T-cell (primary cell): ENCODE results near the gene GMCL2. TPM values are rescaled to one million over a fixed set of nuclear protein-coding genes. Genes with fewer than 3 reads are reported as not detected.
A peak's percentile ranks its signal among the peaks of the same experiment; 100 is the strongest.

Source experiments
- ATAC-seq, 4 experiments: fragments of 200-7000 bp in 3 of 4; fragments of 150-1000 bp in 1 of 4; cut with Tn5 transposase; replicated peaks in 1 of 4; 1 replicate in 3 of 4; 2 replicates in 1 of 4; pipeline ENCODE4 v1.10.0; 2021; ENCODE audit warnings: moderate library complexity in 3 of 4, mild to moderate bottlenecking in 2 of 4, moderate number of reproducible peaks in 1 of 4
- CTCF ChIA-PET, 2 donors: fragments of 300-600 bp; sonication (Branson Sonifier 250); formaldehyde crosslinking; loops; one replicate each; lab custom pipeline; 2022; ENCODE audit warnings: antibody characterized with exemption in 2 of 2; lab: Charles Lee
- POLR2A ChIA-PET, 2 donors: fragments of 300-600 bp; sonication (Branson Sonifier 250); formaldehyde crosslinking; loops; one replicate each; lab custom pipeline; 2022; ENCODE audit warnings: antibody characterized with exemption in 2 of 2; lab: Charles Lee
- DNase-seq, 35 experiments: peaks; one replicate each; pipeline versions ENCODE4 v3.0.0 to v3.0.0-alpha.2; 2013 to 2023
- H3K27ac ChIP-seq: one replicate; pipeline ENCODE4 v1.5.1; 2013; ENCODE audit warnings: low read length
- H3K27me3 ChIP-seq, 2 experiments: replicated peaks in 1 of 2; 1 replicate in 1 of 2; 2 replicates in 1 of 2; pipeline versions ENCODE4 v1.6.1 to v1.7.0; 2013; ENCODE audit warnings: low read length in 1 of 2, mixed read lengths in 1 of 2; ENCODE audit not compliant: control insufficient read depth in 2 of 2, insufficient read depth in 2 of 2; ENCODE audit errors: extremely low read depth in 1 of 2
- H3K36me3 ChIP-seq, 2 donors: 1 replicate in 1 of 2; 2 replicates in 1 of 2; pipeline versions ENCODE4 v1.6.1 to v1.7.0; 2013; ENCODE audit warnings: low read length in 1 of 2; ENCODE audit not compliant: control insufficient read depth in 2 of 2, insufficient read depth in 1 of 2; ENCODE audit errors: extremely low read depth in 1 of 2
- H3K4me1 ChIP-seq, 2 experiments: 1 replicate in 1 of 2; 2 replicates in 1 of 2; pipeline versions ENCODE4 v1.6.1 to v1.7.0; 2013; ENCODE audit warnings: low read length in 2 of 2, mixed read lengths in 1 of 2; ENCODE audit not compliant: insufficient read depth in 2 of 2, control insufficient read depth in 1 of 2; ENCODE audit errors: extremely low read depth in 1 of 2
- H3K4me3 ChIP-seq, 2 donors: 1 replicate in 1 of 2; 2 replicates in 1 of 2; pipeline versions ENCODE4 v1.5.1 to v1.7.0; 2013; ENCODE audit warnings: mild to moderate bottlenecking in 2 of 2, low read length in 1 of 2, moderate library complexity in 1 of 2; ENCODE audit not compliant: control insufficient read depth in 1 of 2; ENCODE audit errors: extremely low read depth in 1 of 2
- H3K9me3 ChIP-seq: 2 replicates; pipeline ENCODE4 v1.7.0; 2013
- H3K27ac Mint-ChIP-seq, 2 donors: one replicate each; pipeline ENCODE4 v1.8.0; 2020 to 2021; ENCODE audit warnings: mild to moderate bottlenecking in 2 of 2, mixed read lengths in 2 of 2
- H3K27me3 Mint-ChIP-seq, 2 donors: one replicate each; pipeline ENCODE4 v1.8.0; 2021 to 2022; ENCODE audit warnings: mixed read lengths in 2 of 2
- H3K36me3 Mint-ChIP-seq: one replicate; pipeline ENCODE4 v1.8.0; 2021; ENCODE audit warnings: mixed read lengths
- H3K4me1 Mint-ChIP-seq, 3 donors: one replicate each; pipeline ENCODE4 v1.8.0; 2020 to 2022; ENCODE audit warnings: mixed read lengths in 3 of 3, mild to moderate bottlenecking in 1 of 3
- H3K4me3 Mint-ChIP-seq, 3 donors: one replicate each; pipeline ENCODE4 v1.8.0; 2020 to 2022; ENCODE audit warnings: mild to moderate bottlenecking in 3 of 3, mixed read lengths in 3 of 3, moderate library complexity in 3 of 3
- H3K9me3 Mint-ChIP-seq, 3 donors: one replicate each; pipeline ENCODE4 v1.8.0; 2020 to 2022; ENCODE audit warnings: mixed read lengths in 3 of 3
- WGBS: methylation state at CpG from one replicate; pipeline ENCODE4 v1.1.5; 2013; ENCODE audit warnings: missing lambda C conversion rate; ENCODE audit not compliant: insufficient coverage; 5-methylcytosine and 5-hydroxymethylcytosine counted together
- total RNA-seq, 35 experiments: library from RNA in 6 of 35; stranded (reverse) in 6 of 35; fragments of 120-200 nt in 1 of 35; gene quantifications; one replicate each; pipeline versions ENCODE4 v1.2.1 to v1.2.4 and lab custom pipeline; 2013 to 2026

GMCL2 gene
- total RNA-seq, 5 donors from 2014 or later (not counting 1 experiment from before 2014, with no cell fraction given) = not detected

DNA sequence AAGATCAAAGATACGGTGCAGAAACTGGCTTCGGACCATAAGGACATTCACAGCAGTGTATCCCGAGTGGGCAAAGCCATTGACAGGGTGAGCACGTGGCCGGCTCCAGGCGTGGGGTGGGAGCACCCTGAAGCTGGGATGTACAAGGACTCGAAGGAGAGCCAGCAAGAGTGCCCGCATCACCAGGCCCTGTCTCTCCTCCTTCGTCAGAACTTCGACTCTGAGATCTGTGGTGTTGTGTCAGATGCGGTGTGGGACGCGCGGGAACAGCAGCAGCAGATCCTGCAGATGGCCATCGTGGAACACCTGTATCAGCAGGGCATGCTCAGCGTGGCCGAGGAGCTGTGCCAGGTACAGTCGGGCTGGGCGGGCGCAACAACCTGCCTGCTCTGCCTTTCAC, 44.5 kb downstream of the GMCL2 start:
- Mint-ChIP-seq H3K4me1 (peaks cover 0 to 7% (median 2%) of the 10 kb centered on the region in 3 donors), H3K27ac (no peak overlapping the region), H3K27me3 (no peaks in the 10 kb centered on the region), H3K4me3 (no peak overlapping the region), H3K9me3 (no peaks in the 10 kb centered on the region), H3K36me3 (peaks cover 26% of the 10 kb centered on the region)
- POLR2A ChIA-PET = interaction anchor here in 1 of 2 donors (0.6 kb wide), 1 partner anchor 22 kb away, joined by 3 read pairs; no protein-coding TSS in a partner anchor
- Histone ChIP-seq H3K9me3 (no peaks in the 10 kb centered on the region), H3K4me1 (peaks cover 0 to 5% of the 10 kb centered on the region in 2 experiments), H3K4me3 (no peak overlapping the region), H3K27me3 (no peaks in the 10 kb centered on the region), H3K36me3 (peaks cover 11 to 55% of the 10 kb centered on the region in 2 donors), H3K27ac (no peak overlapping the region)
- CTCF ChIA-PET = interaction anchor here (0.6 to 1.6 kb wide), 3 partner anchors 13 to 1130 kb away, joined by 3 to 7 read pairs (median 5); no protein-coding TSS in a partner anchor
- WGBS = 98% methylated on average over 18 of the region's 20 CpGs
- ATAC-seq = no peak
- DNase-seq = no peak

DNA sequence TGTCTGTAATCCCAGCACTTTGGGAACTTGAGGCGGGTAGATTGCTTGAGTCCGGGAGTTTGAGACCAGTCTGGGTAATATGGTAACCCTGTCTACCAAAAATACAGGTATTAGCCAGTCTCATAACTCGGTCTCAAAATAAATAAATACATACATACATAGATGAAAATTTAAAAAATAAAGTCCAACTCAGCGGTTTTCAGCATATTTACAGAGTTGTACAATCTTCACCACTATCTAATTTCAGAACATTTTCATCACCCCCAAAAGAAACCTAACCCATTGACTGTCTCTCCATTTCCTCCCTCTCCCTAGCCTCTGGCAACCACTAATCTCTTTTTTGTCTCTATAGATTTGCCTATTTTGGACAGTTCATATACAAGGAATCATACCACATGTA, 45.6 kb downstream of the GMCL2 start:
- peak overlapping the region in 1 of 2 donors; percentile 8 for H3K27ac Mint-ChIP-seq
- peaks cover 11 to 44% of the 10 kb centered on the region in 2 donors for H3K36me3 ChIP-seq

DNA sequence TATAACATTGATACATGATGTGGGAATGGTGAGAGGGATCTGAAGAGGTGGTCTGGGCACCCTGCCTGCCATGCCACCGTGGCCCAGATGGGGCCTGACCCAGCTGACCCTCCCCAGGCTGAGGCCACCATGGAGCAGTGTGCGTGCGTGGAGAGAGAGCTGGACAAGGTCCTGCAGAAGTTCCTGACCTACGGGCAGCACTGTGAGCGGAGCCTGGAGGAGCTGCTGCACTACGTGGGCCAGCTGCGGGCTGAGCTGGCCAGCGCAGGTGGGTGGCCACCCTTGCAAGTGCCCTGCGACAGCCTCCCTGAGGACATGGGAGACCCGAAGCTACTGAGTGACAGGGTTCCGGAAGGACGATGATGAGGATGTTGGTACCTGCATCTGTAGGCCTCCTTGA, 49.2 kb downstream of the GMCL2 start:
- H3K27ac ChIP-seq = no peak overlapping the region
- H3K9me3 Mint-ChIP-seq = no peaks in the 10 kb centered on the region
- H3K27me3 Mint-ChIP-seq = no peaks in the 10 kb centered on the region
- no peak overlapping the region for H3K4me3 ChIP-seq
- no peak overlapping the region for H3K27ac Mint-ChIP-seq
- ChIA-PET POLR2A (no interaction called here), CTCF (interaction anchor here in 1 of 2 donors (1.1 kb wide), 1 partner anchor 17 kb away, joined by 5 read pairs; no protein-coding TSS in a partner anchor)
- H3K4me1 ChIP-seq = no peaks in the 10 kb centered on the region
- WGBS = 96% methylated on average over 10 of the region's 12 CpGs
- H3K9me3 ChIP-seq = no peaks in the 10 kb centered on the region
- H3K4me3 Mint-ChIP-seq = no peak overlapping the region
- ATAC-seq (no peak), DNase-seq (no peak)
- peaks cover 5 to 25% of the 10 kb centered on the region in 2 donors for H3K36me3 ChIP-seq
- peaks cover 22% of the 10 kb centered on the region for H3K36me3 Mint-ChIP-seq
- H3K27me3 ChIP-seq = no peaks in the 10 kb centered on the region
- peaks cover 12 to 28% (median 22%) of the 10 kb centered on the region in 3 donors for H3K4me1 Mint-ChIP-seq

More for the DNA sequence above, 45.6 kb downstream of the GMCL2 start:
- H3K4me3 ChIP-seq = no peak overlapping the region
- Mint-ChIP-seq H3K36me3 (peaks cover 21% of the 10 kb centered on the region), H3K4me3 (no peak overlapping the region), H3K4me1 (peaks cover 0 to 11% (median 6%) of the 10 kb centered on the region in 3 donors), H3K9me3 (no peaks in the 10 kb centered on the region), H3K27me3 (no peaks in the 10 kb centered on the region)
- ChIA-PET POLR2A (no interaction called here), CTCF (interaction anchor here (1.1 to 1.4 kb wide), 2 partner anchors 21 to 65 kb away, joined by 3 to 8 read pairs; no protein-coding TSS in a partner anchor)
- DNase-seq (no peak), ATAC-seq (no peak)
- no peaks in the 10 kb centered on the region for H3K27me3 ChIP-seq
- H3K27ac ChIP-seq = no peak overlapping the region
- H3K4me1 ChIP-seq = peaks cover 0 to 5% of the 10 kb centered on the region in 2 experiments
- whole genome bisulfite sequencing = no CpG with 5 or more reads among the region's 4 CpGs
- no peaks in the 10 kb centered on the region for H3K9me3 ChIP-seq

DNA sequence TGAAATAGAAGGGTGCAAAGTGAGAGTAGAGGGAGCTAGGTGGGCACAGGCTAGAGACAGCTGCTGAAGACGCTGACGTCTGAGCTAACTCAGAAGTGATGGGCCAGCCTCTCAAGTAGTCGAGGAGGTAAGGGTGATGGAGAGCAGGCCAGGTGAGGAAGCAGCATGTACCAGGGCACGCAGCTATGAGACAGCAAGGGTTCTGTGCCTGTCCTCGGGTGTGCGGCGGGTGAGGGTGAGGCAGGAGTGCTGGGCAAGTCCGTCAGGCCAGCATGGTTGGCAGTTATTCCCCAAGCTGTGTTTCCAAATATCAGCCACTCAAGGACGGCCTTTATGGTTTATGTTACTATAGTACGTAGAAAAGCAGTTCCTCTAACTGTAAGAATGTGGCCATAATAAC, 50.2 kb downstream of the GMCL2 start:
- no peak overlapping the region for H3K27ac ChIP-seq
- no peak for ATAC-seq
- H3K4me1 ChIP-seq = no peaks in the 10 kb centered on the region
- peaks cover 5 to 15% of the 10 kb centered on the region in 2 donors for H3K36me3 ChIP-seq
- CTCF ChIA-PET = no interaction called here
- Mint-ChIP-seq H3K9me3 (no peaks in the 10 kb centered on the region), H3K27me3 (no peaks in the 10 kb centered on the region), H3K27ac (peak overlapping the region in 1 of 2 donors; percentile 55), H3K4me3 (no peak overlapping the region), H3K4me1 (peaks cover 17 to 31% (median 25%) of the 10 kb centered on the region in 3 donors), H3K36me3 (peaks cover 22% of the 10 kb centered on the region)
- POLR2A ChIA-PET = interaction anchor here in 1 of 2 donors (0.6 kb wide), 1 partner anchor 1413 kb away, joined by 3 read pairs; the partner anchor contains the start of gene RUFY1
- no peak for DNase-seq
- WGBS = 96% methylated on average over 6 of the region's 10 CpGs
- no peaks in the 10 kb centered on the region for H3K9me3 ChIP-seq
- H3K4me3 ChIP-seq = no peak overlapping the region
- H3K27me3 ChIP-seq = no peaks in the 10 kb centered on the region

Other genes starting within 250 kb of the GMCL2 start
- gene PROP1, start 191.1 kb downstream of the GMCL2 start, total RNA-seq = not detected
- 1 to 10 TPM; 4.0 to 8.1 (median 6.9) TPM for gene N4BP3, start 73.8 kb downstream of the GMCL2 start, total RNA-seq
- gene RMND5B, start 56.4 kb downstream of the GMCL2 start, total RNA-seq = 10 to 100 TPM; 22.4 to 40.9 (median 34.7) TPM
- 10 to 100 TPM; 61.2 to 95.6 (median 91.2) TPM for gene NHP2, start 33.5 kb downstream of the GMCL2 start, total RNA-seq
- 10 to 100 TPM; 78.8 to 89.2 (median 85.1) TPM for gene HNRNPAB, start 17.2 kb upstream of the GMCL2 start, total RNA-seq
- gene PHYKPL, start 45.4 kb upstream of the GMCL2 start, total RNA-seq = 100 to 1,000 TPM; 135 to 208 (median 193) TPM